ENCODE data around the gene CCDC200.
A peak's percentile ranks its signal among the peaks of the same experiment; 100 is the strongest.
"Not testable (repeated sequence)": the region's sequence is repeated elsewhere in the genome, so short reads cannot be mapped to it uniquely, and the experiment has no call there.

The CCDC200 gene

DNA sequence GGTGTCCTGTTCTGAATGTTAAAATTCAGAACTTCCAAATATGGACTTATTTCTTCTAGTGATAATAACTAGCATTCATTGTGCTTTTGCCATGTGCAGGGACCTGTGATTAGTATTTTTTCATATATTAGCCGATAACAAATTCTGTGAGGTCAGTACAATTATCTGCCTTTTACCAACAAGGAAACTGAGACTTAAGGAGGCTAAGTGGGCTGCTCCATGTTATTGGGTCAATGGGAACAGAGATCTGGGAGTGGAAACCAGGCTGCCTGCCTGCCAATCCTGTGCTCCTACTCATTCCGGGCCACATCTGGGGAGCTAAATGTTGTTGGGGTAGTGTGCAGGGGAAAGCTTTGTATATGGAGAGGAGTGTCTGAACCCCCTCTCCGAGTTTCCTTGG, 13.1 kb downstream of the CCDC200 start:
- no peak for DNase-seq

GRCh38 chr17:43213545-43213944, 14.9 kb downstream of the CCDC200 start:
- no peak for DNase-seq

- DNase-seq = no peak
Measured at GRCh38 chr17:43212641-43213490, 15.6 kb downstream of the CCDC200 start.

DNA sequence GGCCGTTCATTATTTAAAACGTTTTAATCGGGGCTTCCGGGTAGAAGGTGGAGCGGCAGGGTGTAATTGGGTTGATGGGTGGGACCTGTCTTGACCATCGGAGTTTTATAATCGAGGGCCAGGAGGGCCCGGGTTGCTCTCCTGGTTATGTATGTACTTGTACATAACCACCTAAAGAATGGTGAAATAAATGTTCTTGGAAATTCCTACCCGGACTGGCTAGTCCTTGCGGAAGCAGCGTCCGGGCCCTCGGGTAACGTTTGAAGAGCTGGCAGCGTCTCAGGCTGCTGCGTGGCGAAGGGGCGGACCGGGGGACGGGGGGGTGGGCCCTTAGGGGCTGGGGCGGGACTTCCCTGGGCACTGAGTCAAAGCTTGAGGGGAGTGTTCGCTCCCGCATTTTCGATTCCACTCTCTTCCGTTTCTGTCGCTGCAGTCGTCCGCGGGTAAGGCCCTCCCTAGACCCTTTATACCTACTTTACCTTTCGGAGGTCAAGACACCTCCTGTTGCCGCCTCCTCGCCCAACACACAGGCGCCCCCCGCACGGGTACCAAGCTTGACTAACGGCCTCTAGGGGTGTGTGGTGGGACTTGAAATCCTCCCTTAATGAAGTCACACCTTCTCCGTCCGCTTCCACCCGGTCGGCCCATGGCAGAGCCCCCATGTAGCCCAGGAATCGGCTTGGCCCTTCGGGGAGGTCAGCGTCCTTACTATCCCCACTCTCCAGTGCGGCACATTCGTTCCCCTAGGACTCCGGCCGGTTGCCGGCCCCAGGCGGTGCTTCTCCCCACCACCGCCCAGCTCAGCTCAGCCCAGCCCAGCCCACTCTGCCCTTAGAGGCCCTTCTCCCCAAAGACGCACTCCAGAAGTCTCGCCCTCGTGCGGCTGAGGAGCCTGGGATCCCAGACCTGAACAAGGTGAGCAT, 16.7 kb downstream of the CCDC200 start, which contains the start of gene TMEM106A:
Gene TMEM106A, plus strand, starts transcription at position 396 of the 923 bp plus-strand sequence. CDS start 1,167 bp downstream, outside the sequence.
- DNase-seq = no peak

DNA sequence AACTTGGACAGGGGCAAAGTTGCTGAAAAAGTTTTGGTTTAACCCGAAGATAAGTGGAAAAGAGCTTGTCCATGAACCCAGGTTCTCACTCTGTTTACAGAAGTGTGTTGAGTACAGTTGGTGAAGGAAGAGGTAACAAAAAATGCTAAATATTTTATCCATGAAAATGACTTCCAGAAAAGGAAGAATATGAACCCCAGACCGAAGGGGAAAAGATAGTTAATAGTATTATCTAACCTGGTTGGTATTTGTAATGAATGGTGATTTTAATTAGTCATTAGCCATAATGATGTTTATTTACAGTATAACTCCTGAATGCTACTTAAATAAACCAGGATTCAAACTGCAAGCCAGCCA, 17.3 kb downstream of the CCDC200 start:
- DNase-seq = no peak

GRCh38 chr17:43210576-43210975, 17.8 kb downstream of the CCDC200 start:
- no peak for DNase-seq

DNA sequence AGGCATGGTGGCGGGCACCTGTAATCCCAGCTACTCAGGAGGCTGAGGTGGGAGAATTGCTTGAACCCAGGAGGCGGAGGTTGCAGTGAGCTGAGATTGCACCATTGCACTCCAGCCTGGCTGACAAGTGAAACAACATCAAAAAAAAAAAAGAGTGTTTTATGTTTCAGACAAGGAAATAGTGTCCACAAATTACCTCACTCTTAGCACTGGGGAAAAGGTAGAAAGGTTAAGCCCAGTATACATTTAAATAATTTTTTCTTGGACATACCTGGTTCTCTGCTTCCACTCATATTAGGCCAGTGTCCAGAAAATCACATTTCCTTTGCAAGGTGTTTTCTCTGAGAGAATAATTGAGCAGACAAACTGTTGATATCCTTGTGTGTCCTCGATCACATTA, 25.4 kb downstream of the CCDC200 start:
- not testable (repeated sequence) for DNase-seq

- peak; percentile 9 for DNase-seq
Measured at GRCh38 chr17:43200127-43200526, 28.3 kb downstream of the CCDC200 start.

GRCh38 chr17:43199633-43200032, 28.8 kb downstream of the CCDC200 start:
- no peak for DNase-seq

- no peak for DNase-seq
Measured at GRCh38 chr17:43193251-43193650, 35.2 kb downstream of the CCDC200 start.

DNA sequence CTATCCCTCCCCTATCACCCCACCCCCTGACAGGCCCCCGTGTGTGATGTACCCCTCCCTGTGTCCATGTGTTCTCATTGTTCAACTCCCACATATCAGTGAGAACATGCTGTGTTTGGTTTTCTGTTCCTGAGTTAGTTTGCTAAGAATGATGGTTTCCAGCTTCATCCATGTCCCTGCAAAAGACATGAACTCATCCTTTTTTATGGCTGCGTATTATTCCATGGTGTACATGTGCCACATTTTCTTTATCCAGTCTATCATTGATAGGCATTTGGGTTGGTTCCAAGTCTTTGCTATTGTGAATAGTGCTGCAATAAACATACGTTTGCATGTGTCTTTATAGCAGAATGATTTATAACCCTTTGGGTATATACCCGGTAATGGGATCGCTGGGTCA, 41.8 kb downstream of the CCDC200 start:
- not testable (repeated sequence) for DNase-seq

- DNase-seq = no peak
Measured at GRCh38 chr17:43183921-43184320, 44.5 kb downstream of the CCDC200 start.

- DNase-seq = no peak
Measured at GRCh38 chr17:43176119-43176570, 52.3 kb downstream of the CCDC200 start.

- no peak for DNase-seq
Measured at GRCh38 chr17:43175213-43176118, 53.0 kb downstream of the CCDC200 start.

- DNase-seq = no peak
Measured at GRCh38 chr17:43171586-43172487, 56.6 kb downstream of the CCDC200 start.
